Muscle layer of duodenum (tissue), 2 donors: ENCODE measurements around the gene C19orf73.

ENCODE experiments used
- H3K27ac ChIP-seq: one replicate; pipeline ENCODE4 v1.7.0; 2013; ENCODE audit warnings: mild to moderate bottlenecking, low read length
- H3K27me3 ChIP-seq: one replicate; pipeline ENCODE4 v1.7.0; 2013; ENCODE audit warnings: low read depth, mild to moderate bottlenecking, control low read depth, low read length
- H3K36me3 ChIP-seq, 2 donors: one replicate each; pipeline ENCODE4 v1.7.0; 2013; ENCODE audit warnings: low read length in 2 of 2, control low read depth in 1 of 2, mild to moderate bottlenecking in 1 of 2; ENCODE audit not compliant: insufficient read depth in 2 of 2, control insufficient read depth in 1 of 2
- H3K4me1 ChIP-seq, 2 donors: one replicate each; pipeline ENCODE4 v1.7.0; 2013; ENCODE audit warnings: low read length in 2 of 2, mild to moderate bottlenecking in 2 of 2, control low read depth in 1 of 2, moderate library complexity in 1 of 2; ENCODE audit not compliant: insufficient read depth in 2 of 2, control insufficient read depth in 1 of 2
- H3K4me3 ChIP-seq, 2 donors: one replicate each; pipeline ENCODE4 v1.7.0; 2013; ENCODE audit warnings: low read length in 2 of 2, low read depth in 1 of 2, mild to moderate bottlenecking in 1 of 2
- H3K9me3 ChIP-seq, 2 donors: one replicate each; pipeline ENCODE4 v1.7.0; 2013; ENCODE audit warnings: low read length in 2 of 2, control low read depth in 1 of 2, mild to moderate bottlenecking in 1 of 2; ENCODE audit not compliant: control insufficient read depth in 1 of 2
- donor health status: healthy.

C19orf73 gene

DNA sequence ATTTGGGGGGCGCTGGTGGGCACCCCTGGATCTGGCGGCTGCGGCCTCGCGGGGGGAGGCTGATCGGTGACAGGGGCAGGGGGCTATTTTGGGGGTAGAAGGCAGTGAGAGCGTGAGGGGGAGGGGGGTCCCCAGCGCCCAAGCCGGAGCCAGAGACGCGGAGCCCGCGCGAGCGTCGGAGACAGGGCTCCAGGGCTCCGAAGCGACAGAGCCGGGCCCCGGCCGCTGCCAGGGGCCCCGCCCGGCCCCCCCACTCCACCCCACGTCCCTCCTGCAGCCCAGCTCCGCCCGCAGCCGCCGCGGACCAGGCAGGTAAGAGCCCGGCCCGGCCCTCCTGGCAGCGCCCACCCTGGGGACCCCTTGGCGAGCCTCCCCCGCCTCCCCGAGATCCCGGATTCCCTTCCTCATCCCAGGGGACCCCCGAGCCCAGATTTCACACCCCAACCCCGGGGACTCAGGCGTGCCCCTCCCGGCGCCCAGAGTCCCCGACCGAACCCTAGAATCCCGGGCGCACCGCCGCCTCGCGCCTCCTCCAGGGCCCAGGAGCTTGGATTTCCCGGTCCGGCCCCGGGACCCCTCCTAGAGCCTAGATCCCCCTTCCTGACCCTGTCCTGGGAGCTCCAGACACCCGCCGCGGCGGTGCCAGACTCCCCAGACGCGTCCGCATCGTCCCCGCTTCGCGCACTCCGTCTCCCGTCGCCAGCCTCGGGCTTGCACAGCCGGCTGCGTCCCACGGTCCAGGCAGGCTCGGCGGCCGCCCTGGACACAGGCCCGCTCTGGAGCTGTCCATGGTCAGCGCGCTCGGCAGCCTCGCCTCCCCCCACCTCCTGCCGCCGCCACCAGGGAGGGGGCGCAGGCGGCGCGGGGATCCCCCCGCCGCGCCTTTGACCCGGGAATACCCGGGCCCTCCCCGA is 725 bp upstream of the C19orf73 start, which contains the start of gene PPFIA3:
Gene PPFIA3, plus strand, starts transcription at position 134 of the 914 bp plus-strand sequence. CDS start 8,330 bp downstream, outside the sequence.
- peaks cover 5 to 29% of the 10 kb centered on the region in 2 donors for H3K4me1 ChIP-seq
- peak within 1 kb of the TSS; percentile 54 to 55 for H3K4me3 ChIP-seq
- H3K27me3 ChIP-seq: no peaks in the 10 kb centered on the region
- H3K36me3 ChIP-seq: no peaks in the 10 kb centered on the region
- no peaks in the 10 kb centered on the region for H3K9me3 ChIP-seq
- peak within 1 kb of the TSS; percentile 90 for H3K27ac ChIP-seq

DNA sequence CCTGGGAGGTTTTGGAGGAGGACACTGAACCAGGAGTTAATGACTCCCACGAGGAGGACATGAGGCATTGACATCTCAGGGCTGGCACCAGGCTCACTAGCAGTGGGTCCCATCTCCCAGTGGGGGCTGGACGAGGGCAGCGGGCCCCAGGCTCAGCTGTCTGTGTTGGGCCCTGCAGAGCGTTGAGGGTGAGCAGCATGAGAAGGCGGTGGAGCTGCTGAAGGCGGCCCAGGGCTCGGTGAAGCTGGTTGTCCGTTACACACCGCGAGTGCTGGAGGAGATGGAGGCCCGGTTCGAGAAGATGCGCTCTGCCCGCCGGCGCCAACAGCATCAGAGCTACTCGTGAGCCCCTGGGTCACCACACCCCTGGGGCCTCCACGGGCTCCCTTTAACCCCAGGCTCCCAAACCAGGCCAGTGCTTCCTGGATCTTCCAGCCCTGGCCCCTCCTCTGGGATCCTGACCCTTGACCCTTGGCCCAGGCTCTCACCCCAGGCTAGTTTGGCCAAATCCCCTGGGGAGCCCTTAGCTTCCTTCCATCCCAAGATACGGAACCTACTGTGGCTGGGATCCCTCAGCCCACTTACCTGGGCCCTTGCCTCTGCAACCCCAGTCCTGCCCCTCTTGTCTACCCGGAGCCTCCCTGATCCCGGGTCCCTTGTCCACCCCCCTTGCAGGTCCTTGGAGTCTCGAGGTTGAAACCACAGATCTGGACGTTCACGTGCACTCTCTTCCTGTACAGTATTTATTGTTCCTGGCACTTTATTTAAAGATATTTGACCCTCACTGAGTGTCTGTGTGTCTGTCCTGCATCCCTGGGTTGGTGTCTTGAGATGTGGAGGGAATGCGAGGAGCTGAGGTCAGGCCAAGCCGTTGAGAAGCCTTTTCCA is 1.0 kb downstream of the C19orf73 start:
- Histone ChIP-seq H3K36me3 (no peaks in the 10 kb centered on the region), H3K27ac (peak overlapping the region; percentile 90), H3K9me3 (no peaks in the 10 kb centered on the region), H3K4me1 (peaks cover 9 to 35% of the 10 kb centered on the region in 2 donors), H3K4me3 (peak overlapping the region; percentile 54 to 55), H3K27me3 (no peaks in the 10 kb centered on the region)

DNA sequence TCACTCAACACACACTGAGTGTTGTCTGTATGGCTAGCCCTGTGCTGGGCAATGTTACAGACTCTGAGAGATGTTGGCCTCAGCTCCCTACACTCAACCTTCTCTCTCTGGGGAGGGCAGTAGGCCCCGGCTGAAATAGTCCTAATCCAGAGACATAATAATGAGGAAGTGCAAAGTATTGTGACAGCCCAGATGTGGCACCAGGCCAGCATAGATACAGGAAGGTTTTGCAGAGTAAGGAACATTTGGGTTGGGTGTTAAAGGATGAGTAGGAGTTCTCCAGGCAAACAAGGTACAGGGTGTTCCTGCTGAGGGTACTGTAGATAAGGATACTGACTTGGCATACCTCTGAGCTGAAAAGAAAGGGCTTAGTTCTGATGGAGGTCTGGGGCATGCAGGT is 2.4 kb downstream of the C19orf73 start:
- Histone ChIP-seq H3K27ac (no peak overlapping the region), H3K4me1 (peaks cover 9 to 35% of the 10 kb centered on the region in 2 donors), H3K4me3 (no peak overlapping the region), H3K36me3 (no peaks in the 10 kb centered on the region), H3K27me3 (no peaks in the 10 kb centered on the region), H3K9me3 (no peaks in the 10 kb centered on the region)

DNA sequence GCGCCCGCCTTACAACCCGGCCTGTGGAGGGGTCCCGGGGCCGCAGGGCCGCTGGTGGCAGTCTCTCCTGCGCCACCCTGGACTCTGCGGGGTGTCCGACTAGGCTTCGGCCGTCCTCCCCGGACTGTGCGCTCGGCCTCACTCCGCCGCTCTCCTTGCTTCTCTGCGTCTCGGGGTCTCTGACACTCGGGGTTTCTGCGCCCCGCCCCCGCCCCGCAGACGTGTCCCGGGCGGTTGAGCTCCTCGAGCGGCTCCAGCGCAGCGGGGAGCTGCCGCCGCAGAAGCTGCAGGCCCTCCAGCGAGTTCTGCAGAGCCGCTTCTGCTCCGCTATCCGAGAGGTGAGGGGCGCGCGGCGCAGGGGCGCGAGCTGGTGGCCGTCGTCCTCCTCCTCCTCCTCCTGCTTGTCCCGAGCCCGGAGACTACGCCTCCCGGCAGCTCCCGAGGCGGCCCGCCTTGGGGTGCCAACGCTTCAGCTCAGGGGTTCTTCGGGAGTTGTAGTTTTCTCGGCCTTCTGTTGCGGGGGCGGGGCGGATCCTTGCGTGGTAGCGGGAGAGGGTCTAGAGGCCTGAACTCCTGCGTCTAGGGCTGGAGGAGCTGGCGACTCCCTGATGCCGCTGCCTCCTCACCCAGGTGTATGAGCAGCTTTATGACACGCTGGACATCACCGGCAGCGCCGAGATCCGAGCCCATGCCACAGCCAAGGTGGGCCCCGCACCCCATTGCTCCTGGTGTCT is 4.1 kb downstream of the C19orf73 start:
- H3K27ac ChIP-seq: no peak overlapping the region
- no peaks in the 10 kb centered on the region for H3K27me3 ChIP-seq
- no peaks in the 10 kb centered on the region for H3K9me3 ChIP-seq
- no peaks in the 10 kb centered on the region for H3K36me3 ChIP-seq
- H3K4me1 ChIP-seq: peaks cover 9 to 38% of the 10 kb centered on the region in 2 donors
- peak overlapping the region; percentile 46 to 88 for H3K4me3 ChIP-seq

DNA sequence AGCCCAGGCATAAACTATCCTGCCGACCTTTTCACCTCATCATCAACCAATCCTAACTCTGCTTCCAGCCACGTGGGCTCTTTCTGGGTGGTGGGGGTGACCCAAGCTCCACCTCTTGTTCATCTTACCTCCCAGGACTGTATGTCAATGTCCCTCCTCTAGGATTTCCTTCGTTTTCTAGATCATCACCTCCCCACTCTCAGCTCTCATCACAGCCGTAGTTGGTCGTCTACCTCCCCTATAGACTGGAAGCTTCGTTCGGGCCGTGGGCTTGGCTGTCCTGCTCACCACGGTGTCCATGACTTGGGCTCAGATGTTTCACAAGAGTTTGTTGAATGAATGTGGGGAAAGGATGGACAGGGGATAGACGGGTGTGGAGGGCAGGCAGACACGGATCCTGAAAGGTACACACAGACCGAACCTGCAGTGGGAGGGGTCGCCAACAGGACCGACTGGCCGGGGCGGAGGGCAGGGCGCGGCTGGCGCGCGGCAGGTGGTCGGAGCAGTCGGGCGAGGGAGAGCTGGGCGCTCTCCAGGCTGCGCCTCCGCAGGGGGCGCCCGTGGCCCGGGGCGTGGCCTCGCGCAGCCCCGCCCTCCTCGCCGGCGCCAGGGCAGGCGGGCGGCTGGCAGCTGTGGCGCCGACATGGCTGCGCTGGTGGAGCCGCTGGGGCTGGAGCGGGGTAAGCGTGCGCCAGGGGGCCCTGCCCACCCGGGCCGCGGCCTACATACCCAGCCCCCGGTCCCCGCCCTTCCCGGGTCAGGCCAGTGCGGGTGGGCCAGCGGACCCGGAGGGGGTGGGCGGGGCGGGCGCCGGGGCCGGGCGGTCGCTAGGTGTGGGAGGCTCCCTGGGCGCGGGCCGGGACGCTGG is 4.9 kb downstream of the C19orf73 start, which contains the start of gene LIN7B:
Gene LIN7B, plus strand, starts transcription at position 609 of the 868 bp plus-strand sequence. Its CDS starts 35 bp downstream, at position 644.
- Histone ChIP-seq H3K27ac (no peak within 1 kb of the TSS), H3K9me3 (no peaks in the 10 kb centered on the region)

DNA sequence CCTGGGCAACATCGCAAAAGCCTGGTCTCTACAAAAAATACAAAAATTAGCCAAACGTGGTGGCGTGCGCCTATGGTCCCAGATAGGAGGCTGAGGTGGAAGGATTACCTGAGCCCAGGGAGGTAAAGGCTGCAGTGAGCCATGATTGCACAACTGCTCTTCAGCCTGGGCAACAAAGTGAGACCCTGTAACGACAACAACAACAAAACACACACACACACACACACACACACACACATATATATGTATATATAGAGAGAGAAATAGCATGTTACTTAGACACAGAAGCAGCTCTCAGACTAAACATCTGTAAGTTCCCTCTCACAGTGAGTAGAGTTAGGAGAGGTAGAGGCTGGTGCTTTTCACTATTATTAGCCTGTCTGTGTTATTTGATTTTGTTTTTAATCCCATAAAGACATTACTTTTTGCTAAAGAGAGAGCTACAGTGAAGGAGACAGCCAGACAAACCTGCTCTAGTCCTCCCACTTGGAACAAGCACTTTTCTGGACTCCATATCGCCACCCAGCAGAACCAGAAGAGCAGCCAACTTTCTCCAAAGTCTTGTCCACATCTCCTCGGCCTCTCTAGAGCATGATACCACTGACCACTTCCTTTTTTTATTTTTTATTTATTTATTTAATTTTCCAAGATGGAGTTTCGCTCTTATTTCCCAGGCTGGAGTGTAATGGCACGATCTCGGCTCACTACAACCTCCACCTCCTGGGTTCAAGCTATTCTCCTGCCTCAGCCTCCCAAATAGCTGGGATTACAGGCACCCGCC is 7.5 kb downstream of the C19orf73 start:
- Histone ChIP-seq H3K4me1 (peaks cover 4 to 22% of the 10 kb centered on the region in 2 donors), H3K4me3 (no peak overlapping the region), H3K27me3 (no peaks in the 10 kb centered on the region), H3K9me3 (no peaks in the 10 kb centered on the region), H3K36me3 (peaks cover 14 to 30% of the 10 kb centered on the region in 2 donors), H3K27ac (no peak overlapping the region)

More for the DNA sequence above, 4.9 kb downstream of the C19orf73 start, which contains the start of gene LIN7B:
- Histone ChIP-seq H3K4me3 (peak within 1 kb of the TSS; percentile 49 to 88), H3K4me1 (peaks cover 9 to 33% of the 10 kb centered on the region in 2 donors), H3K36me3 (peaks cover 3 to 7% of the 10 kb centered on the region in 2 donors), H3K27me3 (no peaks in the 10 kb centered on the region)

DNA sequence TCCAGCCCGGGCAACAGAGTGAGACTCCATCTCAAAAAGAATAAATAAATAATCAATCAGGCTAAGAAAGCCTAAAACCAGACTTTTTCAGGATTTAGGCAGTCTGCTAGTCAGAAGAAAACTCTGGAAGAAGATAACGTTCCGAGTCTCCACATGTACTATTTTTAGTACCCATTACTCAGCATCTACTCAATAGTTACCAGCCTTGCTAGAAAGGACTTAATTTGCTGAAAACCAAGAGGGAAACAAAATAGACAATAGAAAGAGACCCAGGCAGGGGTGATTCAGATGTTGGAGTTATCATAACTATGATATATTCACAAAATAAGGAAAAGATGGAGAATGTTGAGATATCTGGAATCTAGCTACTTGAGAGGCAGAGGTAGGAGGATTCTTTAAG is 8.4 kb downstream of the C19orf73 start:
- no peak overlapping the region for H3K4me3 ChIP-seq
- no peaks in the 10 kb centered on the region for H3K27me3 ChIP-seq
- H3K27ac ChIP-seq: peak overlapping the region; percentile 8
- peaks cover 4 to 22% of the 10 kb centered on the region in 2 donors for H3K4me1 ChIP-seq
- H3K9me3 ChIP-seq: no peaks in the 10 kb centered on the region
- H3K36me3 ChIP-seq: peaks cover 22 to 35% of the 10 kb centered on the region in 2 donors

DNA sequence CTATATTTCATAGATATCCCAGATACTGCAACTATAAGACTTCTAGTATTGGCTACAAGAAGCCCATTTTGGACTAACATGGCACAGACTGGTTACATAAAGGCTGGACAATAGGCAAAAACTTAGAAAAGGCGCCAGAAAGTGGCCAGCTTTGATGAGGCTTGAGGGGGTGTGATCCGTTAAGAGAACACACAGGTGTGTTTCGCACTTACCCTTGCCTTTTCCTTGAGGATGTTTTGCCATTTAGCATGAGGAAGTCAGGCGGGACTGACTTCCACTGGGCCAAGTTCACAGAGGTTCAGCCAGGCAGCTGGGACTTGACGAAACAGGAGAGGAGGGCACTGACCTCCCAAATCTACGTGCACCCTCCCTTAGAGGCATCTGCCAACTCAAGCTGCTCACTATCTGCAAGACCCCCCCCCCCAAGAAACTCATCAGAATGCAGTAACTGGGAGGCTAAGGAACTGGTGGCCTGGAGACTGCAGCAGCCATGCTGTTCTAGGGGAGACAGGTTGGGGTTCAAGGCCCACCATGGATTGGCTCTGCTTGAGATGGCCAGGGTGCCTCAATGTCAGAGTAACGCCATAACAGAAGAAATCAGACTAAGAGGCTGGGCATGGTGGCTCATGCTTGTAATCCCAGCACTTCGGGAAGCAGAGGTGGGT is 9.2 kb downstream of the C19orf73 start:
- H3K4me3 ChIP-seq: no peak overlapping the region
- H3K27ac ChIP-seq: no peak overlapping the region
- H3K9me3 ChIP-seq: no peaks in the 10 kb centered on the region
- peaks cover 4 to 16% of the 10 kb centered on the region in 2 donors for H3K4me1 ChIP-seq
- H3K36me3 ChIP-seq: peaks cover 27 to 43% of the 10 kb centered on the region in 2 donors
- no peaks in the 10 kb centered on the region for H3K27me3 ChIP-seq

DNA sequence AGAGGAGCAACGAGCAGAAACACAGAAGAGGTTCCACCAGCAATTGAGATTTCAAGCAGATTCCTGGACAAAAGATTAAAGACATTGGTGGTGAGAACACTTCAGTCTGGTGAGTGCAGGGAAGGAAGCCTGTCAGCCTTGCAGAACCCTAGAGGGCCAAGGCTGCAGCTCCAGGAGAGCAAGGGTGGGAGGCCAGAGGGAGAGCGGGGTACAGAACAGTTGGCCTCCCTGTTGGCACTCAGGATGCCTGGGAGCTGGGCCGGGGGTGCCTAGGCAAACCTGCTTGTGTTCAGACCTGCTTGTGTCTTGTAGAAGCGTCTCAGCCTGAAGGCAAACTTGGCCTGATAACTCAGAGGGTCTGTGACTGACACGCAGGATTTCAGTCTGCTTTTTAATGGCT is 9.9 kb downstream of the C19orf73 start:
- Histone ChIP-seq H3K27ac (no peak overlapping the region), H3K36me3 (peaks cover 31 to 50% of the 10 kb centered on the region in 2 donors), H3K27me3 (no peaks in the 10 kb centered on the region), H3K9me3 (no peaks in the 10 kb centered on the region), H3K4me1 (peaks cover 4 to 15% of the 10 kb centered on the region in 2 donors), H3K4me3 (no peak overlapping the region)
